CD14-positive monocyte (primary cell): ENCODE results near the gene MEIS2. TPM values are rescaled to one million over a fixed set of nuclear protein-coding genes. Genes with fewer than 3 reads are reported as not detected.

ENCODE experiments used
- DNase-seq, 3 donors: peaks; one replicate each; pipeline ENCODE4 v3.0.0-alpha.2; 2011 to 2022
- H2AFZ ChIP-seq: 2 replicates; pipeline ENCODE4 v1.6.0; 2012; ENCODE audit warnings: mild to moderate bottlenecking, low read depth, low read length, inconsistent platforms; ENCODE audit not compliant: insufficient read depth, poor library complexity, severe bottlenecking
- H3K27ac ChIP-seq, 2 donors: 1 replicate in 1 of 2; 2 replicates in 1 of 2; pipeline ENCODE4 v1.5.1; 2012 to 2013; ENCODE audit warnings: low read length in 2 of 2, control low read depth in 1 of 2, inconsistent platforms in 1 of 2, low read depth in 1 of 2, mild to moderate bottlenecking in 1 of 2
- H3K27me3 ChIP-seq, 2 donors: one replicate each; pipeline versions ENCODE4 v1.6.0 to v1.6.1; 2011 to 2013; ENCODE audit warnings: low read length in 2 of 2; ENCODE audit not compliant: control insufficient read depth in 2 of 2, insufficient read depth in 2 of 2
- H3K36me3 ChIP-seq, 2 donors: replicated peaks in 1 of 2; 1 replicate in 1 of 2; 2 replicates in 1 of 2; pipeline versions ENCODE4 v1.5.1 to v1.6.1; 2012 to 2013; ENCODE audit warnings: low read length in 2 of 2, control low read depth in 1 of 2, inconsistent platforms in 1 of 2, mild to moderate bottlenecking in 1 of 2; ENCODE audit not compliant: insufficient read depth in 2 of 2, control insufficient read depth in 1 of 2
- H3K4me1 ChIP-seq, 2 donors: 1 replicate in 1 of 2; 2 replicates in 1 of 2; pipeline versions ENCODE4 v1.5.1 to v1.6.1; 2012 to 2013; ENCODE audit warnings: low read length in 2 of 2, control low read depth in 1 of 2, inconsistent platforms in 1 of 2, mild to moderate bottlenecking in 1 of 2, moderate library complexity in 1 of 2; ENCODE audit not compliant: insufficient read depth in 2 of 2, control insufficient read depth in 1 of 2
- H3K4me2 ChIP-seq: replicated peaks from 2 replicates; pipeline ENCODE3; 2012; ENCODE audit warnings: low read length, moderate library complexity, mild to moderate bottlenecking; ENCODE audit not compliant: poor library complexity, severe bottlenecking; ENCODE audit errors: extremely low read depth
- H3K4me3 ChIP-seq, 3 experiments: fragments of 200-600 bp in 1 of 3; sonication (generic) in 1 of 3; replicated peaks in 1 of 3; 1 replicate in 2 of 3; 2 replicates in 1 of 3; pipeline ENCODE4 v1.5.1; 2011 to 2013; ENCODE audit warnings: low read length in 3 of 3, mild to moderate bottlenecking in 3 of 3, control low read depth in 2 of 3, low read depth in 2 of 3, inconsistent platforms in 1 of 3, moderate library complexity in 1 of 3
- H3K79me2 ChIP-seq: 2 replicates; pipeline ENCODE4 v1.6.0; 2012; ENCODE audit warnings: mild to moderate bottlenecking, control low read depth, inconsistent platforms, low read length, moderate library complexity; ENCODE audit not compliant: insufficient read depth
- H3K9ac ChIP-seq: 2 replicates; pipeline ENCODE4 v1.6.0; 2017; ENCODE audit warnings: low read length, mild to moderate bottlenecking; ENCODE audit not compliant: insufficient read depth, poor library complexity, severe bottlenecking
- H3K9me3 ChIP-seq, 2 donors: replicated peaks in 1 of 2; 1 replicate in 1 of 2; 2 replicates in 1 of 2; pipeline versions ENCODE4 v1.5.1 to v1.6.1; 2012 to 2013; ENCODE audit warnings: low read length in 2 of 2, control low read depth in 1 of 2; ENCODE audit not compliant: control insufficient read depth in 1 of 2, insufficient read depth in 1 of 2
- H4K20me1 ChIP-seq: 2 replicates; pipeline ENCODE4 v1.6.0; 2012; ENCODE audit warnings: mild to moderate bottlenecking, low read length, control low read depth, moderate library complexity; ENCODE audit not compliant: insufficient read depth
- H3K27ac Mint-ChIP-seq, 7 donors: one replicate each; pipeline ENCODE4 v1.8.0; 2020; ENCODE audit warnings: mild to moderate bottlenecking in 7 of 7, mixed read lengths in 7 of 7, moderate library complexity in 6 of 7, inconsistent platforms in 2 of 7
- H3K27me3 Mint-ChIP-seq, 3 donors: one replicate each; pipeline ENCODE4 v1.8.0; 2021 to 2022; ENCODE audit warnings: low read depth in 3 of 3, mild to moderate bottlenecking in 3 of 3, mixed read lengths in 3 of 3, moderate library complexity in 3 of 3, inconsistent platforms in 1 of 3
- H3K36me3 Mint-ChIP-seq, 2 donors: one replicate each; pipeline ENCODE4 v1.8.0; 2020; ENCODE audit warnings: mixed read lengths in 2 of 2, inconsistent platforms in 1 of 2, mild to moderate bottlenecking in 1 of 2
- H3K4me1 Mint-ChIP-seq: one replicate; pipeline ENCODE4 v1.8.0; 2020; ENCODE audit warnings: mild to moderate bottlenecking, mixed read lengths
- H3K4me3 Mint-ChIP-seq, 2 donors: one replicate each; pipeline ENCODE4 v1.8.0; 2020; ENCODE audit warnings: mild to moderate bottlenecking in 2 of 2, mixed read lengths in 2 of 2, moderate library complexity in 1 of 2
- H3K9me3 Mint-ChIP-seq, 7 donors: one replicate each; pipeline ENCODE4 v1.8.0; 2020 to 2022; ENCODE audit warnings: mixed read lengths in 7 of 7, mild to moderate bottlenecking in 6 of 7, moderate library complexity in 6 of 7, inconsistent platforms in 2 of 7
- CTCF ChIP-seq: fragments of 200-600 bp; IDR thresholded peaks from one replicate; pipeline ENCODE4 v1.8.0; 2022; ENCODE audit warnings: antibody characterized with exemption, mild to moderate bottlenecking
- WGBS: methylation state at CpG from one replicate; pipeline ENCODE4 v1.1.5; 2013; ENCODE audit warnings: missing lambda C conversion rate; ENCODE audit not compliant: insufficient coverage; 5-methylcytosine and 5-hydroxymethylcytosine counted together
- intact Hi-C, 2 donors: fragments of 100-400 bp; cut with micrococcal nuclease; formaldehyde crosslinking; loops; one replicate each; pipeline versions ENCODE4 v1.15.0 to v1.15.1; 2023
- polyA plus RNA-seq, 3 donors: library from polyadenylated mRNA; depleted of rRNA in 1 of 3; unstranded in 2 of 3; stranded (reverse) in 1 of 3; fragments of 300-500 nt in 2 of 3; fragments of >200 nt in 1 of 3; fragmentation: Illumina TruSeq in 2 of 3; gene quantifications; 1 replicate in 2 of 3; 2 replicates in 1 of 3; pipeline ENCODE4 v1.2.3, GENCODE V29; 2012 to 2021

MEIS2 gene
- polyA plus RNA-seq, 3 donors = not detected

DNA sequence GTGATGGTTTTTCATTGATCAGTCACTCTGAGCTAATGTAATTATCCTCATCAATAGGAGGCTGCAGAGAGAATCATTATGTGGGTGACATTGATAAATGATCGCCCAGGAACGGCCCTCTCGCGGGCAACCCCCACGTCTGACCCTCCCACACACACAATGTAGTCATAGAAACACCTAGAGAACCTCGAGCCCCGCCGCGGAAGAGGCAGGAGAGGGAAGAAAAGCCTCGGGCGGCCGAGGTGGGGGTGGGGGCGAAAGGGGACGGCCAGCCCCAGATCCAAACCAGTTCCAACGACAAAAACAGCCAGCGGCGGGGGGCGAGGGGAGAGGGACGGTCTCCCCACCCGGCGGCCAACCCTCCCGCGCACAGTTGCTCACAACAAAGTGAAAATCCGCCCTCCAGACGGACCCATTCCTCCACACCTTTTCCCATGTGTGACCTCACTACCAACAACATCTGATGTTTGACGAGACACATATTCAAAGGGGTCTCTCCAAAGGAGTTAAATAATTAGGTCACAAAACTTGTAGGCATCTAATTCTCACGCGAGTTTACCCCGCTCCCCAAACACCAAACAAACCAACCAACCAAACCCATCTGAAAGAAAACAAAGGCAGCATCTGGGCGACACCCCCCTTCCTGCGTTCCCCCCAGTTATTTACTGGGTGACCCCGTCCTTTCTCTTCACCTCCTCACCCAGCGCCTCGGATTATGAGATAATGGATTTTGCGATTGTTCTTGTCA lies 213.0 kb downstream of the MEIS2 start:
- peaks cover 2% of the 10 kb centered on the region for H3K4me1 Mint-ChIP-seq
- peaks cover 0 to 30% (median 18%) of the 10 kb centered on the region in 7 donors for H3K9me3 Mint-ChIP-seq

DNA sequence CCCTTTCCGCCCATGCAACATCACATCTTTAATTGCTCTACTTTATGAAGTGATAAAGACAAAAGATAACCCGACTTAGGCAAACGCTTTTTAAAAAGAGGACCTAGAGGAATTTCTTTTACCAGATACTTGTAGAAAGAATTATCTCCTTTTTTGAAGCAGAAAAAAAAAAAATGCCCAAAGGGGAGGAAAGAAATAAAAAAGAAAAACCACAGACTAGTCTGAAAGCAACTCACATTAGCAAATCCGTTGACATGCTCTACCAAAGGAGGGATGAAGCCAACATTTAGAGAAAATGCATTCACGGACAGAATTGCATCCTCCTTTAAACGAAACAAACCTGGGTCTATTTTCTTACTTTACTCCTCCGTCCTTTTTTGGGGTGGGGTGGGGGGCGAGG lies 213.6 kb downstream of the MEIS2 start:
- H3K4me3 Mint-ChIP-seq = peak overlapping the region in 1 of 2 donors; percentile 67
- peaks cover 80 to 84% (median 82%) of the 10 kb centered on the region in 3 donors for H3K27me3 Mint-ChIP-seq
- H3K27me3 ChIP-seq = peaks cover 81 to 87% of the 10 kb centered on the region in 2 donors
- H3K27ac Mint-ChIP-seq = no peak overlapping the region
- H2AFZ ChIP-seq = no peak overlapping the region
- H3K36me3 Mint-ChIP-seq = peaks cover 0 to 7% of the 10 kb centered on the region in 2 donors
- H3K9ac ChIP-seq = no peak overlapping the region
- H3K4me2 ChIP-seq = no peak overlapping the region
- intact Hi-C loops = no loop called here
- no peaks in the 10 kb centered on the region for H3K36me3 ChIP-seq
- H4K20me1 ChIP-seq = no peaks in the 10 kb centered on the region
- no peak for TF ChIP-seq CTCF
- no peak overlapping the region for H3K27ac ChIP-seq
- H3K9me3 Mint-ChIP-seq = peaks cover 0 to 30% (median 18%) of the 10 kb centered on the region in 7 donors
- no peaks in the 10 kb centered on the region for H3K79me2 ChIP-seq
- no peaks in the 10 kb centered on the region for H3K4me1 ChIP-seq
- WGBS = no CpG with 5 or more reads among the region's 8 CpGs
- no peak overlapping the region for H3K4me3 ChIP-seq
- peaks cover 4 to 41% of the 10 kb centered on the region in 2 donors for H3K9me3 ChIP-seq
- no peak for DNase-seq
- peaks cover 2% of the 10 kb centered on the region for H3K4me1 Mint-ChIP-seq

More for the DNA sequence above, 213.0 kb downstream of the MEIS2 start:
- no peaks in the 10 kb centered on the region for H3K36me3 ChIP-seq
- WGBS = 8% methylated on average over 11 of the region's 35 CpGs
- Mint-ChIP-seq H3K36me3 (peaks cover 0 to 7% of the 10 kb centered on the region in 2 donors), H3K27ac (peak overlapping the region in 1 of 7 donors; percentile 1), H3K4me3 (peak overlapping the region in 1 of 2 donors; percentile 78), H3K27me3 (peaks cover 73 to 78% (median 78%) of the 10 kb centered on the region in 3 donors)
- no peak overlapping the region for H3K4me2 ChIP-seq
- H3K79me2 ChIP-seq = no peaks in the 10 kb centered on the region
- DNase-seq = no peak
- no peak overlapping the region for H3K27ac ChIP-seq
- peaks cover 4 to 39% of the 10 kb centered on the region in 2 donors for H3K9me3 ChIP-seq
- no peak overlapping the region for H2AFZ ChIP-seq
- no peak for TF ChIP-seq CTCF
- intact Hi-C loops = no loop called here
- no peaks in the 10 kb centered on the region for H4K20me1 ChIP-seq
- no peaks in the 10 kb centered on the region for H3K4me1 ChIP-seq
- H3K27me3 ChIP-seq = peaks cover 74 to 80% of the 10 kb centered on the region in 2 donors
- no peak overlapping the region for H3K4me3 ChIP-seq
- H3K9ac ChIP-seq = no peak overlapping the region
